ENCODE results near the gene FILIP1L.

FILIP1L gene

GRCh38 chr3:100042166-100042981, 71.9 kb downstream of the FILIP1L start:
- Histone ChIP-seq H3K27me3 (ENCODE audit: insufficient read depth, low read depth, severe bottlenecking) (no peaks in the 10 kb centered on the region), H3K36me3 (no peaks in the 10 kb centered on the region), H3K9me3 (ENCODE audit: severe bottlenecking) (no peaks in the 10 kb centered on the region), H3K4me3 (ENCODE audit: low read depth, low read length) (no peak overlapping the region), H3K27ac (no peak overlapping the region)
- no peak for TF ChIP-seq CTCF (IDR thresholded peaks at IDR 0.05; ENCODE audit: low read depth, low read length)
- no peak for DNase-seq

- Histone ChIP-seq H3K36me3 (no peaks in the 10 kb centered on the region), H3K9me3 (ENCODE audit: severe bottlenecking) (no peaks in the 10 kb centered on the region), H3K27ac (no peak overlapping the region), H3K27me3 (ENCODE audit: insufficient read depth, low read depth, severe bottlenecking) (no peaks in the 10 kb centered on the region), H3K4me3 (ENCODE audit: low read depth, low read length) (no peak overlapping the region)
- no peak for DNase-seq
- no peak for TF ChIP-seq CTCF (IDR thresholded peaks at IDR 0.05; ENCODE audit: low read depth, low read length)
These were observed 73.0 kb downstream of the FILIP1L start for GRCh38 chr3:100041328-100041749.

- H3K9me3 ChIP-seq (ENCODE audit: severe bottlenecking), result no peaks in the 10 kb centered on the region
- H3K27ac ChIP-seq, result no peak overlapping the region
- H3K36me3 ChIP-seq, result no peaks in the 10 kb centered on the region
- TF ChIP-seq CTCF (IDR thresholded peaks at IDR 0.05; ENCODE audit: low read depth, low read length), result no peak
- no peak overlapping the region for H3K4me3 ChIP-seq (ENCODE audit: low read depth, low read length)
- H3K27me3 ChIP-seq (ENCODE audit: insufficient read depth, low read depth, severe bottlenecking), result no peaks in the 10 kb centered on the region
- DNase-seq, result no peak
These were observed 73.7 kb downstream of the FILIP1L start for GRCh38 chr3:100040451-100041225.

- TF ChIP-seq CTCF (IDR thresholded peaks at IDR 0.05; ENCODE audit: low read depth, low read length), result no peak
- H3K27me3 ChIP-seq (ENCODE audit: insufficient read depth, low read depth, severe bottlenecking), result no peaks in the 10 kb centered on the region
- H3K36me3 ChIP-seq, result no peaks in the 10 kb centered on the region
- H3K4me3 ChIP-seq (ENCODE audit: low read depth, low read length), result no peak overlapping the region
- H3K9me3 ChIP-seq (ENCODE audit: severe bottlenecking), result no peaks in the 10 kb centered on the region
- DNase-seq, result no peak
- no peak overlapping the region for H3K27ac ChIP-seq
These were observed 75.2 kb downstream of the FILIP1L start for GRCh38 chr3:100039075-100039474.

GRCh38 chr3:100033903-100034471, 80.3 kb downstream of the FILIP1L start:
- no peaks in the 10 kb centered on the region for H3K9me3 ChIP-seq (ENCODE audit: severe bottlenecking)
- H3K27me3 ChIP-seq (ENCODE audit: insufficient read depth, low read depth, severe bottlenecking), result no peaks in the 10 kb centered on the region
- TF ChIP-seq CTCF (IDR thresholded peaks at IDR 0.05; ENCODE audit: low read depth, low read length), result no peak
- no peak for DNase-seq
- H3K4me3 ChIP-seq (ENCODE audit: low read depth, low read length), result no peak overlapping the region
- H3K27ac ChIP-seq, result no peak overlapping the region
- no peaks in the 10 kb centered on the region for H3K36me3 ChIP-seq
